NCI-H524 (cell line): Measurements from ENCODE around the gene DEPDC5.

ENCODE experiments used
- DNase-seq, 2 experiments: peaks; one replicate each; lab custom pipeline; 2025; lab: John Stamatoyannopoulos, UW

The DEPDC5 gene

DNA sequence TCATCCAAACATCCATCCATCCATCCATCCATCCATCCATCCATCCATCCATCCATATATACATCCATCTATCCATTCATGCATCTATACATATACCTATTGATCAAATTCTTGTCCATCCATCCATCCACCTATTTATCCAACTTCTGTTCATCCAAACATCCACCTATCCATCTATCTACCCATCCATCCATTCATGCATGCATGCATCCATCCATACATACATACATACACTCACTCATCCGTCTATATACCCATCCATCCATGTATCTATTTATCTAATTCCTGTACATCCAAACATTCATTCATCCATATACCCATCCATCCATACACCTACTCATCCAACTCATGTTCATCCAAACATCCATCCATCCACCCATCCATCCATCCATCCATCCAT is 171.2 kb downstream of the DEPDC5 start:
- DNase-seq, result no peak

DNA sequence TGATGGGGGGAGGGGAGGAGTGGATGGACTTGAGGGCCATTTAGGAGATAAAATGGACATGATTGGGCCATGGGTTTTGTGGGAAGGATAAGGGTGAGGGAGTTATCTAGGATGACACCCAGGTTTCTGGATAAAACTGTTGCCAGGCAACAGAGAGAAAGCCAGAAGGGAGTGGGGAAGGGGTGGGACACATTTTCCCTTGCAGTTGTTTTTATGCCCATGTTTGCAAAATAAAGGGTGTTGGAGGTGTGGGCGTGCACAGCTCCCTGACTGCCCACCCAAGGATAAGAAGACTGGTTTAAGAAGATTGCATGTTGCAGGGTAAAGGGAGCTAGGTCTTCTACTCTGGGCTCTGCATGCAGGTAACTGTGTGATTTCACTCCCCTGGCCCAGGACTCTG is 172.2 kb downstream of the DEPDC5 start:
- DNase-seq, result no peak

GRCh38 chr22:31926969-31927368 is 173.2 kb downstream of the DEPDC5 start:
- peak; percentile 22 to 74 for DNase-seq

- DNase-seq, result no peak
These were observed 173.7 kb downstream of the DEPDC5 start for GRCh38 chr22:31927562-31927961.

DNA sequence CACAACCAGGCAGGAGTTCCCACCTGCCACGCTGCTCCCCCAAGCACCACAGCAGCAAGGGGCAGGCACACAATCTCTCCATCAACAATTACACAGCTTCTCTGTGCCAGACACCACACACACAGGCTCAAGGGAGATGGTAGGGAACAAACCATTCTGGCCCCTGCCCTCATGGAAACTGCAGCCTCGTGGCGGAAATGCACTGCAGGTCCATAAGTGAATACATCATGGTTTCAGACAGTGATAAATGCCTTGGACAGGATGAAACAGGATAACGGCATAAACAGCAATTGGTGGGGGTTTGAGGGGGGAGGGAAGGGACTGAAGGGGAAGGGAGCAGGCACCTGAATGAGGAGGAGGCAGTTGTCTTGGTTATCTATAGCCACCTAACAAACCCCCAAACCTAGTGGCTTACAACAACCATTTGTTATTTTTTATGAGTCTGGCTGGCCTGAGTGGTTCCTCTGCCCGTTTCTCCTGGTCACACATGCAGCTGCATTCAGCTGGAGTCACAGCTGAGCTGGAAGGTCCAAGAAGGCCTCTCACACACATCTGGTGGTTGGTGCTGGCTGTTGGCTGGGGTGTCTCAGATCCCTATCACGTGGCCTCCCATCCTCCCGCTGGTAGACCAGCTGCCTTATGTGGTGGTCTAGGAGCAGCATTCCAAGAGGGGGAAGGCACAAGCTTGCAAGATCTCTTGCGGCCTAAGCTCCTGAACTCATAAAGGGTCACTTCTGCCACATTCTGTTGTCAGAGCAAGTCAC is 175.5 kb downstream of the DEPDC5 start:
- DNase-seq, result no peak

DNA sequence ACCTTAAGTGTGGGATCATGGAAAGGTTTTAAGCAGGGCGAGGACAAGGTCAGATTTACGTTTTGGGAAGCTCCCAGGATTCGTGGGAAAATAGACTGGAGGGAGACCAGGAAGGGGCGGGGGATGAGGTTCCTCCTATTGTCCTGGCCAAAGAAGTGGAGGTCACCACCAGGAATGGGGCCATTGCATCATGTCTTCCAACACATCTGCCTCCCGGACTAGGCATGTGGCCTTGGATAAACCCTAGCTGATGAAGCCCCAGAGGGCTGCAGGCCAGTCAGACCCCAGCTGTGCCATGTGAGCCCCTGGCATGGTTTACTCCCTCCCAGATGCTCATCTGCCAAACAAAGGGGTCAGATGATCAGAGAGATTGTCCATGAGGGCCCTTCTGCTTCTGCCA is 179.0 kb downstream of the DEPDC5 start:
- no peak for DNase-seq

DNA sequence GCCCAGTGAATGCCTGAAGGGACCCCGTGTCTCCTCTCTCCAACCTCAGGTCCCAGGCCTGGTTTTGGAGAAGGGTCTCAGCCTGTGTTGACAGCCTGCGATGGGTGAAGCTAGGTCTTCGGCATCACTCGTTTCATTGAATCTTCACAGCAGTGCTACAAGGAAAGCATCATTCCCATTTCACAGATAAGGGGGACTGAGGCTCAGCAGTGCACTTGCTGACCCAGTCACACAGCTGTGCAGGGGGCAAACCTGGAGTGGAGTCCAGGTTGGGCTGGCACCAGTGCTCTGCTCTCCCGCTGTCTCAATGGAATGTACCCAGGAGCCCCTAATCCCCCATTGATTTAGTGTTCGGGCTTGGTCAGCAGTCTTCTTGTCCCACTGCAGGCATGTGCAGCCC is 179.6 kb downstream of the DEPDC5 start:
- DNase-seq, result no peak

DNA sequence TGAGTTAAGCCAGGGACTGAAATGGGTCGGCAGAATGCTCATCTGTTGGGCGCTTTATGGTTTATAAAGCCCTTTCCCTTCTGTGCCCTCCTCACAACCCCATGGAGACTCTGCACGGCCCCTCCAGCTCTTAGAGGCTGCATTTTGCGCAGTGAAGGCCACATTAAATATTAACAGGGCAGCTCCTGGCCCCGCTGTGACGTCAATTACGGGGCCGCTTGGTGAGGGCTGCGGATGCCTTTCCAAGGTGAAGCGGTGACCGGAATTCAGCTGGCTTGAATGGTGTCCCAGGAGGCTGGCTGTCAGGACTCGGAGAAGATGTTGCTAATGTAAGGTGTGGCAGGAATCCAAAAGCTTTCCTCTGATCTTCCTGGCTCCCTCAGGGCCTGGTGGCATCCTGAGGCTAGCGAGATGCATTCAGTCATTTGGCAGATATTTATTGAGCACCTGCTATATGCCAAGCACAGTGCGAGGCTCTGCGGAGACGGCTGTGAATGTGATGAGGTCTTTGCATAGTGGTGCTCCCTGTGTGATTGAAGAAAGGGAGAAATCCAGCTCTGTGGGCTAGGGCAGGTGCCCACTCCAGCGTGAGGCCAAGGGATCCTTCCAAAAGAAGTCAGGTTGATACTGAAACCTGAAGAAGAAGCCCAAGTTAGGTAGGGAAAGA is 180.1 kb downstream of the DEPDC5 start:
- DNase-seq, result no peak

DNA sequence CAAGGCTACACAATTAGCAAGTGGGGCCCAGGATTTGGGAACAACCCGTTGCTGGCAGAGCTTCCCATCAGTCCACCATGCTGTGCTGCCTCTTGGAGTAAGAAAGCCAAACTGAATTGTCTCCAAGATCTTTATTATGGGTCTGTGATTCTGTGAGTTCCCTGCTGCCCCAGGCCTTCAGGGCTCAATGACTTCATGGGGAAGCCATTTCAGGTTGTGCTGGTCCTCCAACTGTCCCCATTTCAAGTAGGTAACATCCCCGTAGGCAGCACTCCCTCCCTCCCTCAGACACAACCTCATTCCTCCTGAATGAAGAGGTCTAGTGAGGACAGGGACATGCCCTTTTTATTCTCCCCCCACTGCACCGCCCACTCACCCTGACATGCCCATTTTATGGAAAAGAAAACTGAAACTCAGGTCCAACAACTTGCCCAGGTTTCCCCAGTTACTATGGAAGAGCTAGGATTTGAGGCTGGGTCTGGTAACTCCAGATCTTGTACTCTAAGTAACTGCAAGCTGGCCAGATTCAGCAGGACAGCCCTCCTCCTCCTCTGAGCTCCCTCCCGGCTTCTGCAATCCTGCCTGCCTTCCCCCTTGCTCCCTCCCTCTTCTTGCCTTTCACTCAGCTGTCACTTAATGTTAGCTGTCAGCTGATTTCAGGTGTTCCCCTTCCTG is 182.3 kb downstream of the DEPDC5 start:
- no peak for DNase-seq

GRCh38 chr22:31937341-31937740 is 183.5 kb downstream of the DEPDC5 start:
- no peak for DNase-seq

- DNase-seq, result no peak
These were observed 184.5 kb downstream of the DEPDC5 start for GRCh38 chr22:31938296-31938695.

DNA sequence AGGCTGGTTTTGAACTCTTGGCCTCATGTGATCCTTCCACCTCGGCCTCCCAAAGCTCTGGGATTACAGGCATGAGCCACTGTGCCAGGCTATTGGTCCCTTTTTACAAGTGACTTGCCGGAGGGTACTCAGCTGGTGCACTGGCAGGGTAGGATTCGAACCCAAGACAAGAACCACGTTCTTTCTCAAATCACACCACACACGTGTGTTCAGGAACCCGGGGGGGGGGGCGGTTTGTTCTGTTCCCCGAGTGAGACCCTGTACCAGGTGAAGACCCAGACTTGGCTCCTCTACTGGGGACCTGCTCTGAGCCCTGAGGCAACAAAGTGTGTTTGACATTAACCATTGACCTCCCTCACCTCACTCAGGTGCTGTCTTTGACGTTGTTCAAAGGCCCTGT is 186.7 kb downstream of the DEPDC5 start:
- DNase-seq, result no peak

DNA sequence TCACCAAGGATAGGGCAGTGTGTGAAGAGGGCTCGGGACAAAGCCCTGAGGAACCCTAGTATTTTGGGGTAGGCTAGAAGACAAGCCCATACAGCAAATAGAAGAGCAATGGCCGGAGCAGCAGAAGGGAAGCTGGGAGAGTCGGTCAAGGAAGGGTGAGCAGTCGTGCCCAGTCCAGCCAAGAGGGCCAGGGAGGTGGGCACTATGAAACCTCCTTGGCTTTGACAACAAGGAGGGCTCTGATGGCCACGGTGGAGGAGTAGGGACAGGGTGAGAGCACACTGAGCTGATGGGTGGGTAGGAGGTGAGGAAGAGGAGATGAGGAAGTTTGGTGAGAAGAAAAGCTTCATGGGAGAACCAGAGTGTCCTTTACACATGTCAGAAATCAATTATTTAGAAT is 188.3 kb downstream of the DEPDC5 start:
- no peak for DNase-seq

DNA sequence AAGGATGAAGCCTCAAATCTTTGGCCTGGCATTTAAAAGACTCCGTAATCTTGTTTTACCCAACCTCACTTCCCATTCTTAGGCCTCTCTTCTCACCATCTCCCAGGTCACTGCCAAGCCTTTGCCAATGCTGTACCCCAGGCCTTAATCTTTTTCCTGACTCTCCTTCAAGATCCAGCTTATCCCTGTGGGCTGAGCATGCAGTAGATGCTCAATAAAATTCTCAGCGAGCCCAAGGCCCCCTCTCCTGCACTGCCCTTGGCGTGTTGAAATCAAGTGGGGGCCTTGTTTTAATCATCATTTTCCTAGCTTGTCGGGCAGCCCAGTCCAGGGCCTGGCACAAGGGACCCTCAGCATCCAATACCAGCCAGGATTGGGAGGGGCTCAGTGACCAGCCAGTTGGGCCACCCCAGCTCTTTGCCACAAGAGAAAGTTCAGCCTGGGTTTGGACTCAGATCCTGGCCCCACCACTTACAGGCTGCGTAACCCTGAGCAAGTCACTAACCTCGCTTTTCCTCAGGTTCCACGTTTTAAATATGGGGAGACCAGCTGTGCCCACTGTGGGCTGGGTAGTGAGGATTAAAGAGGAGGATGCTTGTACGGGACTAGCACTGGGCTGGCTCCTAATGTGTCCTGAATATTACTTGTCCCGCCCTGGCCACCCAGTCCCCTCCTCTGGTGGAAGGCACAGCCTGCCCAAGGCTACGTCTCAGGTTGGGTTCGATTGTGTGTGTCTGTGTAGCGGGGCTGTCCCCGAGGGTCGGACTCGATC is 189.6 kb downstream of the DEPDC5 start:
- no peak for DNase-seq

GRCh38 chr22:31943978-31944699 is 190.3 kb downstream of the DEPDC5 start, which contains the start of gene YWHAH:
Gene YWHAH (plus strand): TSS chr22:31944535. CDS start chr22:31944734, 199 bp downstream.
- DNase-seq, result peak; percentile 91 to 94

GRCh38 chr22:31944700-31945442 is 191.1 kb downstream of the DEPDC5 start:
- DNase-seq, result peak in 1 of 2 experiments; percentile 49

- no peak for DNase-seq
These were observed 191.6 kb downstream of the DEPDC5 start for GRCh38 chr22:31945443-31945855.

GRCh38 chr22:31945971-31946680 is 192.3 kb downstream of the DEPDC5 start:
- peak in 1 of 2 experiments; percentile 49 for DNase-seq

DNA sequence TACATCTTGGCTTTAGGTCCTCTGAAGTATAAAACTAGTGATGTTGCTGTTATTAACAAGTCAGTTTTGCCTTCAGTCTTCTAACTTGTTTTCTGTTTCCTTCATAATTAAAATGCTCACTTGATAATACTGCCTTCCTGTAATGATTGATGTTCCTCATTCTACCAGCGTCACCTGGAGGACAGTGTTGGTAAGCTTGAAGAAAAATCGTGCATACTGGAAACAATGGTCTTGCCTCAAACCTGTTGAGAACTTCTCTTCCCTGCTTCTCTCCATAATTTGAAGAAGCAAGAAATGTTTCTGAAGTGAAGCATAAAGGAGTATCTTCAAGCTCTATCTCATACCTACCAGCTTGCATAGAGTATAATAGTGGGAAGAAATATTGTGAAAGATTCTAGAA is 193.5 kb downstream of the DEPDC5 start:
- peak in 1 of 2 experiments; percentile 29 for DNase-seq

GRCh38 chr22:31948002-31948401 is 194.2 kb downstream of the DEPDC5 start:
- no peak for DNase-seq
